ENCODE measurements around the gene PRUNE2.

Gene PRUNE2

GRCh38 chr9:76697554-76697953 lies 208.4 kb downstream of the PRUNE2 start:
- no peak for DNase-seq (ENCODE audit: low read depth)
- H3K4me3 ChIP-seq (ENCODE audit: control insufficient read depth, low read depth, low read length), result no peak overlapping the region
- no peak for TF ChIP-seq CTCF (conservative IDR thresholded peaks at IDR 0.05; ENCODE audit: control insufficient read depth, insufficient read depth, low read depth, low read length)

GRCh38 chr9:76697081-76697480 lies 208.8 kb downstream of the PRUNE2 start:
- DNase-seq (ENCODE audit: low read depth), result no peak
- H3K4me3 ChIP-seq (ENCODE audit: control insufficient read depth, low read depth, low read length), result no peak overlapping the region
- TF ChIP-seq CTCF (conservative IDR thresholded peaks at IDR 0.05; ENCODE audit: control insufficient read depth, insufficient read depth, low read depth, low read length), result no peak

GRCh38 chr9:76693912-76694311 lies 212.0 kb downstream of the PRUNE2 start:
- DNase-seq (ENCODE audit: low read depth), result no peak
- TF ChIP-seq CTCF (conservative IDR thresholded peaks at IDR 0.05; ENCODE audit: control insufficient read depth, insufficient read depth, low read depth, low read length), result no peak
- H3K4me3 ChIP-seq (ENCODE audit: control insufficient read depth, low read depth, low read length), result no peak overlapping the region

GRCh38 chr9:76692458-76693129 lies 213.3 kb downstream of the PRUNE2 start:
- H3K4me3 ChIP-seq (ENCODE audit: control insufficient read depth, low read depth, low read length), result no peak overlapping the region
- no peak for TF ChIP-seq CTCF (conservative IDR thresholded peaks at IDR 0.05; ENCODE audit: control insufficient read depth, insufficient read depth, low read depth, low read length)
- DNase-seq (ENCODE audit: low read depth), result no peak

GRCh38 chr9:76691517-76692313 lies 214.2 kb downstream of the PRUNE2 start:
- no peak for DNase-seq (ENCODE audit: low read depth)
- TF ChIP-seq CTCF (conservative IDR thresholded peaks at IDR 0.05; ENCODE audit: control insufficient read depth, insufficient read depth, low read depth, low read length), result no peak
- H3K4me3 ChIP-seq (ENCODE audit: control insufficient read depth, low read depth, low read length), result peak overlapping the region; percentile 39

GRCh38 chr9:76690973-76691370 lies 214.9 kb downstream of the PRUNE2 start:
- TF ChIP-seq CTCF (conservative IDR thresholded peaks at IDR 0.05; ENCODE audit: control insufficient read depth, insufficient read depth, low read depth, low read length), result no peak
- H3K4me3 ChIP-seq (ENCODE audit: control insufficient read depth, low read depth, low read length), result no peak overlapping the region
- no peak for DNase-seq (ENCODE audit: low read depth)

All from fibroblast of mammary gland (primary cell).